GM19025 (cell line): ENCODE measurements around the gene RPP14.
"Not testable (repeated sequence)": the region's sequence is repeated elsewhere in the genome, so short reads cannot be mapped to it uniquely, and the experiment has no call there.

ENCODE experiments used
- ATAC-seq: cut with Tn5 transposase; IDR thresholded peaks from one replicate; pipeline ENCODE4 v1.9.1; 2021; ENCODE audit warnings: mild to moderate bottlenecking, low read depth, moderate library complexity; ENCODE audit not compliant: unreplicated experiment

RPP14 gene

GRCh38 chr3:58305882-58306711 lies at the start of gene RPP14, which contains the start of gene HTD2:
RPP14 (plus strand) TSS chr3:58306245; CDS start chr3:58310330, 4,085 bp downstream.
HTD2 (plus strand) TSS chr3:58306520; CDS start chr3:58317614, 11,094 bp downstream.
- peak; percentile 87 for ATAC-seq

DNA sequence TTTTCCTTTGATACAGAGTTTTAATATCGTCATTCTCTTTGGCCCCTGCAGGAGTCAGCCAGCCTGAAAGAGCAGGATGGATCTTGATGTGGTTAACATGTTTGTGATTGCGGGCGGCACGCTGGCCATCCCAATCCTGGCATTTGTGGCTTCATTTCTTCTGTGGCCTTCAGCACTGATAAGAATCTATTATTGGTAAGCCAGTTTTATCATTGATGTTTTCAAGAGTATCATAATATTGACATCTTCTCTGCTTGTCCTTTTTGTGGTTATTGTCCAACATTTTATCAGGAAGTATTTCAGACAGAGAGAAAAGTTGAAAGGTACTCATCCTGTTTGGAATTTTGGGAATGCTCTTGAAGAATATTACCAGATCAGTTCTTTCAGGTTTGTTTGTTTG lies 49.5 kb upstream of the RPP14 start:
- ATAC-seq: no peak

- no peak for ATAC-seq
Measured at GRCh38 chr3:58258392-58259055, 47.5 kb upstream of the RPP14 start.

GRCh38 chr3:58260261-58260731 lies 45.7 kb upstream of the RPP14 start:
- no peak for ATAC-seq

DNA sequence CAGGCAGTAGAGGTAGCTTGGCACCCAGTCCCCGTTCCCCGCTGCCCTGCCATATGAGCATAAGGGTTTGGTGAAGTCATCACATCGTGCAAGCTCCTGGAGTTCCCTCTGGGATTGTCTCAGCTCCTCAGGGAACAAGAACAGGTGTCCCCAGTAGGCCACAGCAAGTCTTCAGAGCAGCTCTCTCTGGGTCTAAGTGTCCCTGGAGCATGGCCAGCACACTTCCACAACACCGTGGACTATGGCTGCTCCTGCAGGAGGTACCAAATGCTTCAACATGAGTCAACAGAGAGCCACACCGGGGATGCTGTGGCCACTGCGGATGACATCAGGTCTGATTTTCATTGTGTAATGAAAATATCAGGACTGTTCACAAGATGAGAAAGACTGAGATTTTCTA lies 45.3 kb upstream of the RPP14 start:
- no peak for ATAC-seq

DNA sequence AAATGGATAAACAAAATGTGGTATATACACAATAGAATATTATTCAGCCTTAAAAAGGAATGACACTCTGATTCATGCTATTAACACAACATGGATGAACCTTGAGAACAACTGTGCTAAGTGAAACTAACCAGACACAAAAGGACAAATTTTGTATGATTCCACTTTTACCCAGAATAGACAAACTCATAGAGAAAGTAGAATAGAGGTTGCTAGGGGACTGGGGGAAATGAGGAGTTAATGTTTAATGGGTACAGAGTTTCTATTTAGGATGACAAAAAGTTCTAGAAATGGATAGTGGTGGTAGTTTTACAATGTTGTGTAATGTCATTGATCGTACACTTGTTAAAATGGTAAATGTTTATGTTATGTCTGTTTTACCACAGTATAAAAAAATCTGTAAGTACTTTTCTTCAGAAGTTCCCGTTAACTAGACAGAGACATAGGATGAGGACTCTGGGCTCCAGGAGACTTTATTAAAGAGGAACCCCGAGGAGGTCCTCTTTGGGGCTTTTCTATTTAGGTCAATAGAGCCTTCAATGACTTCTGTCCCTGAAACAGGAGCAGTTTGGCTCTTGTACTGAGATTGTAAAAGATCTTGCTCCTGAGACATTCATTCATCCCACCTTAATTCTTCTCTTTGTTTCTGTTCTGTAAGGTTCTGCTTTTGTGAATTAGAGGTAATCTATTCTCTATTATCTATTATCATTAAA lies 43.9 kb upstream of the RPP14 start:
- no peak for ATAC-seq

DNA sequence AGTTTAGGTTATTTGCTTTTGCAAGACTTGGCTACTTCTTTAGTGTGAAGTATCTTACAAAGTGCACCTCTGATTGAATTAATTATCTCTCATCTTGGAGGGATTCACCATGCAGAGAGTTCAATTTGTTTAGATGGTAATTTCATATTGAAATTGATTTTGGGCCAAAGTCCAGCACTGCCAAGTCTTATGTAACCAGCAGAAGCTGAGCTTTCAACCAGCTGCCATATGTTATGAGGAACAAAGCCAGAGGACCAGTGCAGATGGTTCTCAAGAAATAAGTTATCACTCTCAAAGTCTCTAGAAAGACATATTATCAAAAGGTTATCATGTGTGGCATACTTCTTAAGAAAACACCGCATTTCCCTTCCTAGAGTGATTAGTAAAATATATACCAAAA lies 39.5 kb upstream of the RPP14 start:
- no peak for ATAC-seq

GRCh38 chr3:58267543-58267942 lies 38.5 kb upstream of the RPP14 start:
- ATAC-seq: not testable (repeated sequence)

DNA sequence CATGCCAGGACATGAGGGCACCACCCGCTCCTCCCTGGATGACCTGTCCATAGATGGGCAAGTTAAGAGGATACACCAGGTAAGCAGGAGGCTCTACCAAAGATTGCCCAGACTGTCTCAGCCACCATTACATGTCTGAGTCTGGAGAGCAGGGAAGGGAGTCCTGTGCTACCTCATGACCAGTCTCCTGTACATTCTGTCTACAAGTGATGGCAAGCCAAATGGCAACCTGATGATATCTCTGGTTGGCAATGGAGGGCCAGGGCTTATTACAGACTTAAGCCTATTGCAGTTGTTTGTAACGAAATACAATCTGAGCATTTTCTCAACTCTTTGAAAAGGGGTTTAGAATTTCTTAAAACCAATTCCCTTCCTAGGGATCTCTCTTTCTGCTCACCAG lies 36.7 kb upstream of the RPP14 start:
- no peak for ATAC-seq

DNA sequence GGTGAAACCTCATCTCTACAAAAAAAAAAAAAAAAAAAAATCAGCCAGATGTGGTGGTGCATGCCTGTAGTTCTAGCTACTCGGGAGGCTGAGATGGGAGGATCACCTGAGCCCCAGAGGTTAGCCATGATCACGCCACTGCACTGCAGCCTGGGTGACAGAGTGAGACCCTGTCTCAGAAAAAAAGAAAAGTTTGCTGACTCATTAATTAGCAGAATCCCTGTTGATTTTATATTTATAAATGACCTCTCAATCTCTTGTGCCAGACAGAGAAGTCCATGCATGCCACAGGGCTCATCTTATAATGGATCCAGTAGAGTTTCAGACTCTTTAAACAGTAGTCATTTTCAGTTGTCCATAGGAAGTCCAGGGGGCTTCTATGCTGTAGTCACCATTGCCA lies 35.6 kb upstream of the RPP14 start:
- no peak for ATAC-seq

DNA sequence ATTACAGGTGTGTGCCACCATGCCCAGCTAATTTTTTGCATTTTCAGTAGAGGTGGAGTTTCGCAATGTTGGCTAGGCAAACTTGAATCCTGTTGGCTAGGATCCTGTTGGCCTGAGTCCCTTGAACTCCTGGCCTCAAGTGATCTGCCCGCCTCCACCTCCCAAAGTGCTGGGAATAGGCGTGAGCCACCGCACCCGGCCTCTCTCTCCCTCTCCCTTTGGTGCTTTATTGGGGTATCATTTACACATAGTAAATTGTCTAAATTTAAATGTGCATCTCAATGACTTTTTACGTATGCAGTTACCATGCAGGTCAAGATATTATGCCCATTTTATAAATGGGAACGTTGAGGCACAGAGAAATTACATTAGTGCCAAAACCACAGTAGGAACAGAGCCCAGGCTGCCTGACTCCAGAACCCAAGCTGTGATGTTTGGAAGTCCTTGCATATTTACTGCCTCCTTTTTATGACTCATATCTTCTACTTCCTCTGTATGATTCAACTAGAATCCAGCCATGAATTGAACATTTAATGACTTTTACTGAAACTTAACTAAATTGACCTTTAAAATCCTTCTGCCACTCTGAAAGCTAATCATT lies 34.0 kb upstream of the RPP14 start:
- no peak for ATAC-seq

- no peak for ATAC-seq
Measured at GRCh38 chr3:58272891-58273290, 33.2 kb upstream of the RPP14 start.

GRCh38 chr3:58273362-58273761 lies 32.7 kb upstream of the RPP14 start:
- ATAC-seq: not testable (repeated sequence)

- no peak for ATAC-seq
Measured at GRCh38 chr3:58274027-58274614, 31.9 kb upstream of the RPP14 start.

GRCh38 chr3:58281069-58281468 lies 25.0 kb upstream of the RPP14 start:
- no peak for ATAC-seq

- no peak for ATAC-seq
Measured at GRCh38 chr3:58285334-58285733, 20.7 kb upstream of the RPP14 start.

DNA sequence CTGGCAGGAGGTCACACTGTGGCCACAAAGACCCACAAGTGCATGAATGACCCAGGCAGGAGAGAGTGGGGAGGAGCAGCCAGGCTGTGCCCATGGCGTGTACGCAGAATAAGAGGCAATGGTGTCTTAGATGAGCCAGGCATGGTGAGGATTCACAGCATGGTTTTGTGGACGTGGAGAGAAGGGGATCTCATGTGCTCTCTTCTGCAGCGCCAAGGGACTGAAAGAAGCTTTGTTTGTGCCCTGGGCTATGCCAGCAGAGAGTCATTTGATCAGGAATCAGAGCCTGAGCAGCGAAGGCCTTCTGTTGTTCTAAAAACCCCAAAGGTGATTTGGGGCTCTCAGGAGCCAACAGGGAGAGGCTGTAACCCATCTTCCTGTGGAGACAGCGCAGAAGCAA lies 18.7 kb upstream of the RPP14 start:
- no peak for ATAC-seq

- ATAC-seq: no peak
Measured at GRCh38 chr3:58288011-58288728, 17.9 kb upstream of the RPP14 start.

GRCh38 chr3:58288964-58289613 lies 17.0 kb upstream of the RPP14 start:
- not testable (repeated sequence) for ATAC-seq
